SKM-1 treated with dmso at 0.1 percent for 144 hours (cell line): Measurements from ENCODE around the gene SLC9A8.
A peak's percentile ranks its signal among the peaks of the same experiment; 100 is the strongest.
"Not testable (repeated sequence)": the region's sequence is repeated elsewhere in the genome, so short reads cannot be mapped to it uniquely, and the experiment has no call there.

Source experiments
- DNase-seq: peaks from one replicate; lab custom pipeline; 2025; ENCODE audit not compliant: unreplicated experiment; lab: John Stamatoyannopoulos, UW

SLC9A8 gene

GRCh38 chr20:49850463-49851230, 38.0 kb downstream of the SLC9A8 start:
- DNase-seq, result no peak

GRCh38 chr20:49851231-49851705, 38.6 kb downstream of the SLC9A8 start:
- DNase-seq, result no peak

- DNase-seq, result no peak
These were observed 39.4 kb downstream of the SLC9A8 start for GRCh38 chr20:49851991-49852390.

GRCh38 chr20:49852522-49853080, 40.0 kb downstream of the SLC9A8 start:
- no peak for DNase-seq

GRCh38 chr20:49853640-49854039, 41.0 kb downstream of the SLC9A8 start:
- DNase-seq, result no peak

- DNase-seq, result no peak
These were observed 41.7 kb downstream of the SLC9A8 start for GRCh38 chr20:49854190-49854875.

DNA sequence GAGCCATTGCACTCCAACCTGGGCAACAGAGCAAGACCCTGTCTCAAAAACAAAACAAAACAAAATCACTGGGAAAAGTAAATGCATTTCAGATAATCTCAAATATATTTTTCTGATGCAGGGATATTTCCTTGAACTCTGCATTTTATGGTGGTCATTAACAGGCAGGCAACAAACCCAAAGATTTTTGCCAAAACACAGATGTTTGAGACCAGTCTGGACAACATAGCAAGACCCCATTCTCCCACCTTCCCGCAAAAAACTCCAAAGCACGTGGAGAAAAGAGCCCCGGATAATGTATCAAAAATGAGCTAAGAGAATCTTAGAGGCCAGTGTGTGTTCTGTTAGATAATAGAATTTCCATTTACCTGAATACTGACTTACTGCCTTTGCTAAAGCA, 44.3 kb downstream of the SLC9A8 start:
- DNase-seq, result no peak

GRCh38 chr20:49858076-49858585, 45.5 kb downstream of the SLC9A8 start:
- DNase-seq, result no peak

- DNase-seq, result no peak
These were observed 46.4 kb downstream of the SLC9A8 start for GRCh38 chr20:49859011-49859410.

DNA sequence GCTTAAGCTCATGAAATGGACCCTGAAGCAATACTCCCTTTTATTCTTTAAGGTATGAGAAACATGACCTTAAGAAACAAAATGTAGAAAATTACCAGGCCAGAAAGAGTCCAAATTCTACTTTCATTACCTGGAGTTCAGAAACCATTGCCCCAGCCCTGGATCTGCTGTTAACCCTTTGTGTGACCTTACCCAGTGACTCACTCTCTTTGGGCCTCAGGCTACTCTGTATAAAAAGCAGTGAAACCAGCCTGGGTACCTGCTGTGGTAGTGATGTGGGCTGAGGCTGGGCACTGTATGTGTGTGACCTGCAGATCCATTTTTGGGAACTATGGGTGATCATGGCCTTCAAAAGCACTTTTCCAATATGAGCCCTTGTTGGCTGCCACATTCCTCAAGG, 47.2 kb downstream of the SLC9A8 start:
- no peak for DNase-seq

- DNase-seq, result not testable (repeated sequence)
These were observed 48.6 kb downstream of the SLC9A8 start for GRCh38 chr20:49861232-49861631.

- no peak for DNase-seq
These were observed 50.1 kb downstream of the SLC9A8 start for GRCh38 chr20:49862607-49863200.

DNA sequence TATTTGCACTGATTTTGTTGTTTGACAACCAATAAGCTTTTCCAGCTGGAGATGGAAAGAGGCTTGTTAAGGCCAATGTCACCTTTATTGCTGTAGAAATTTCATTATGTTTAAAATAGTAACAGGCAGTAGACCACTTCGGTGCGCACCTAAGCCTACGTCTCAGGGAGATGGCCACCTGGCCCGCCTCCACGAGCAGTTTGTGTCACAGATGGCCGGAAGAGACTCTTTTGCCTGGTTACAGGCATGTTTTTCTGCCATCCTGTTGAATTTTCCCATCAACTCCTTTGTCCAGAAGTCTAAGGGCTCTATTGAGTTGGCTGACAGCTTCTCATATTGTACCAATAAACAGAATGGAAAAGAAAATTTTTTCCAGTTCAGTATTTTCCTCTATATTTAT, 51.0 kb downstream of the SLC9A8 start:
- no peak for DNase-seq

DNA sequence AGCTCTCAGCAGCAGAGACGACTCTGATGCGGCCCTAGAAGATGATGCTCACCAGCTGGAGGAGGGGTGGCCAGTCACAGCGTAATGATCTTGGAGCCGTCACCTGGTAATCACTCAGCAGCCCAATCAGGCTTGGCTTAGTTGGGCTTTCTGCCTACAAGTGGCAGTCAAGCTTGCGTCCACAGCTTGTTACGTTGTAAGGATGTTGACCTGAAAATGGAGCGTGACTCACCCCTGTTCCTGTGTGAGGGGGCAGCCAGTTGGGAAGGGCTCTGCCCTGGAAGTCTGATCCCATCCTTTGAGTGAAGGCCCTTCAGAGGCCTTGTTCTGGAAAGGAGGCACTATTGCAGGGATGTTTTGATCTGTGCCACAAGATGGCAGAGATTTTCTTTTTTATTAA, 52.9 kb downstream of the SLC9A8 start:
- no peak for DNase-seq

DNA sequence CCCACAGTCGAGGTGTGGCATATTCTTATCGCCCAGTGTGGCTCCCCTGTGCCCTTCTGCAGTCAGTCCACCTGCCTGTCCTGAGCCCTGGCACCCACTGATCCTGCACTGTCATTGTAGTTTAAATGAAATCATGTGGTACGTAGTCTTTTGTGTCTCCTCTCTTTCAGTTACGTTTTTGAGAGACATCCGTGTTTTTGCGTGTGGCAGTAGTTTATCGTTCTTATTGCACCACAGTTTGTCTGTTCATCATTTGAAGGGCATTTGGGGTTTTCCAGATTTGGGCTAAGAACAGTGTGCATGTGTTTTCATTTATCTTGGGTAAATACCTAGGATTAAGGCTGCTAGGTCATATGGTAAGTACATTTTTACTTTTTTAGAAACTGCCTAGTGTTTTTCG, 53.4 kb downstream of the SLC9A8 start:
- no peak for DNase-seq

DNA sequence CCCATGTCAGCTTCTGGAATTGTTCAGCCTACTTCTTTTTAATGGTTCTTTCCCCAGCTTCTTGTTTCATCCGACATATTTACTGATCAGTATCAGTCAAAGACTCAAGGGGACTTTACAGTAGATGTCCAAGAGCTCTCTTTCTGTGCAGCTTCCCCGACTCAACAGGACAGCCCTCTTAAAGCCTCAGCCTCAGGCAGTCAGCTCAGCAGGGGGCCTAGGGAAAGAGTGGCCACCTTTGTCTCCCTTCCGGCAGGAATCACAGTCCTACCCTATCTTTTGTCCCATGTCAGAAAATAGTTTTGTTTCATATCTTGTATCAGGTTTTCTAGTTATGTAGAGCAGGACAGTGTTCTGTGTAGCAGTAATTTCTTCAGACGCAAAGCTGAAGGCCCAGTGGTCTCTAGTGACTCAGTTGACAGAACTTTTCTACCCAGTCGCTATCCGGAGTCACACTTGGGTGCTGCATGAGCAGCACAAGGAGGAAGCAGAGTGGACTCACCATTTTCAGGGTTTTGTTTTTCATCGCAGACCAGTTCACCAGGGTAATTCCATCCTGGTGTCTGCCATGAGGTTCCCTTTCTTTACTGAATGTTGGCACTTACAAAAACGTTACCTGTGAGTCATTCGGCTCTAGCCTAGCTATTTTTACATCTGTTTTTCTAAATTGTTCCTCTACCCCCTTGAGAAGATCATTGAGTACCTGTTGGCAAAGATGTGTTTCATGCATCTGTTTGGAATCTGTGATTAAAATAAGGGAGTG, 55.0 kb downstream of the SLC9A8 start:
- DNase-seq, result no peak

GRCh38 chr20:49868538-49868937, 55.9 kb downstream of the SLC9A8 start:
- DNase-seq, result peak; percentile 13

DNA sequence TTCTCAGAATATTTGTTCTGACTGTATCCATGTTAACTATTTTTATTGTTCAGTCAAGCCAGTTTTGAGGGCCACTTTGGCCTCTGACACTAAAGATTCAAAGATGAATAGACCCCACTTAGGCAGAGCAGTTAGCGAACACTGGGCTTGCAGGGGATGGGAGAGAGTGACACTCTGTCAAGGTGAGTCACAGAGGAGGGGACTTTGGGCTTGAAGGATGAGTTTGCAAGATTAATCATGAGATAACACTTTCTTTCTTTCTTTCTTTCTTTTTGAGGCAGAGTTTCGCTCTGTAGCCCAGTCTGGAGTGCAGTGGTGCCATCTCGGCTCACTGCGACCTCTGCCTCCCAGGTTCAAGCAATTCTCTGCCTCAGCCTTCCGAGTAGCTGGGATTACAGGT, 56.3 kb downstream of the SLC9A8 start:
- no peak for DNase-seq

DNA sequence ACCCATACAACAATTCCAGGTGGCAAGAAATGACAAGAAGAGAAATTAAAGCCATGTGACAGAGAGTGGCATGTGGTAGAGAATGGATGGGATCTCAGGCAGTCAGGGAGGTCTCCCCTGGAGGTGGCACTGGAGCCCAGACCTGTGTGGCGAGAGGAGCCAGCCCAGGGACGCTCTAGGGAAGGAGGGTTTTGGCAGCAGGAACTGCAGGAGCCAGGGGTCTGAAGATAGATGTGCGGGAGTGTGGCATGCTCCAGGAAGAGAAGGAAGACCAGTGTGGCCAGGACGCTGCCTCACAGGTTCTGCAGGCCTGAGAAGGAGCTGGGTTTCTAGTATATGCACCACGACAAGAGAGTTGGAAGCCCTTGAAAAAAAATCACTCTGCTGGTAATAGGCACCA, 57.6 kb downstream of the SLC9A8 start:
- DNase-seq, result no peak

GRCh38 chr20:49871391-49871948, 58.8 kb downstream of the SLC9A8 start:
- no peak for DNase-seq

DNA sequence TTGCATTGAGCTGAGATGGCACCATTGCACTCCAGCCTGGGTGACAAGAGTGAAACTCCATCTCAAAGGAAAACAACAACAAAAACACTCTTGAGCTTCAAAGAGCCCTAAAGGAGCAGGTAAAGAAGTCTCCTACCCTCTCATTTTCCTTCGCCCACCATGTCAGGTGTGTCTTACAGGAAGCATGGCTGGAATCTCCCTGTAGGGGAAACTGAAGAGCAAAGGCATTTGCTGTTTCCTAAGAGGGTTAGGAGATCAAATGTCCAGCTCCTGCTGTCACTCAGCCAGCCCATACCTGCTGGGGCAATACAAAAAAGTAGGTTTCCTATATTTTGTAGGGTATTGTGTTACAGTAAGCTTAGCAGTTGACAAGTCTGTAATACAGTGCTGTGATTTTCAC, 59.4 kb downstream of the SLC9A8 start:
- DNase-seq, result no peak
